Fibroblast of skin of abdomen (primary cell): ENCODE data around the gene RAMP2.
A peak's percentile ranks its signal among the peaks of the same experiment; 100 is the strongest.
"Not testable (repeated sequence)": the region's sequence is repeated elsewhere in the genome, so short reads cannot be mapped to it uniquely, and the experiment has no call there.

Source experiments
- DNase-seq: peaks from one replicate; pipeline ENCODE4 v3.0.0-alpha.2; 2013

RAMP2 gene

GRCh38 chr17:42769964-42770363, 8.9 kb downstream of the RAMP2 start:
- not testable (repeated sequence) for DNase-seq

- no peak for DNase-seq
These were observed 11.9 kb downstream of the RAMP2 start for GRCh38 chr17:42772945-42773289.

DNA sequence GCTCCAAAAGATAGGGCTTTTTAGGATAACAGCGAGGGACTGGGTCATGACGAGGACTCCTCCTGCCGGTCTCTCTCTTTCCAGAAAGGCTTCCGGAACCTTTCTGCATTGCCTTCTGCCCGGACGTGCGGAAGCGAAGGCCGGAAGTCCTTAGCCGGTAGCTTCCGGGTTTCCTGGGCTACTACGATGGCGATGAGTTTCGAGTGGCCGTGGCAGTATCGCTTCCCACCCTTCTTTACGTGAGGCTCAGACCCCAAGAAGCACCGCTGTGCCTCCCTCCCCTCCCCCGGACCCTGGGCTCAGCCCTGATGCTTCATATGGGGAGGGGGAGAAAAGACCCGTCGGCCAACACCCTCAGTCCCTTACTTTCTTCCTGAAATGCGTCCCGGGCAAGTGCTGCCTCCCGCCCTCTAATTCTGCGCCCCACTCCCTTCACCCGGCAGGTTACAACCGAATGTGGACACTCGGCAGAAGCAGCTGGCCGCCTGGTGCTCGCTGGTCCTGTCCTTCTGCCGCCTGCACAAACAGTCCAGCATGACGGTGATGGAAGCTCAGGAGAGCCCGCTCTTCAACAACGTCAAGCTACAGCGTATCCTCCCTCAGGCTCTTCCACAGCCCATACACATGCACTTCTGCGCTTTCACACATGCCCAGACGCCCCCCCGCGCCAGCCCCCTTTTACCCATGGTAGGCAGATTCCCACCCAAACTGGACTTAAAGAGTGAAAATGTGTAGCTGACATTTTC, 12.4 kb downstream of the RAMP2 start, which contains the start of gene VPS25:
Gene VPS25, plus strand, starts transcription at position 160 of the 746 bp plus-strand sequence. Its CDS starts 27 bp downstream, at position 187.
- peak; percentile 84 for DNase-seq

GRCh38 chr17:42774066-42774745, 13.2 kb downstream of the RAMP2 start:
- DNase-seq = peak; percentile 43

- peak; percentile 29 for DNase-seq
These were observed 14.6 kb downstream of the RAMP2 start for GRCh38 chr17:42775534-42776098.

DNA sequence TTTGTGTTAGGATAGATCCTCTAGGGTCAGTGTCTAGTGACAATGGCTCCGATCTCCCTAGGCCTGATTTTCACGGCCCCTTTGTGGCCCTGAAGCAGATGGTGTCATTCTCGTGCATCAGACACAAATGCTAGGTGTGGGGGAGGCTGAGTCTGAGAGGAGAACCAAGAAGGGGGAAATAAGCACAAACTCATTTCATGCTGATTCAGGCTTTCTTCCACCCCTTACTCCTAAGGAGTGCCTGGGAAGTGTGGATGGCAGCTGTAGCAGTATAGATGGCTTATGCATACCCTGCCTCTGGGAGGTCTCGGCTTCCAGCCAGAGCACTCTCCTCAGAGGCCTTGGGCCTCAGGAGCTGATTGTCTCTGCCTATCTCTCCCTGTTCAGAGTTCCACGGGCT, 17.5 kb downstream of the RAMP2 start:
- DNase-seq = no peak

DNA sequence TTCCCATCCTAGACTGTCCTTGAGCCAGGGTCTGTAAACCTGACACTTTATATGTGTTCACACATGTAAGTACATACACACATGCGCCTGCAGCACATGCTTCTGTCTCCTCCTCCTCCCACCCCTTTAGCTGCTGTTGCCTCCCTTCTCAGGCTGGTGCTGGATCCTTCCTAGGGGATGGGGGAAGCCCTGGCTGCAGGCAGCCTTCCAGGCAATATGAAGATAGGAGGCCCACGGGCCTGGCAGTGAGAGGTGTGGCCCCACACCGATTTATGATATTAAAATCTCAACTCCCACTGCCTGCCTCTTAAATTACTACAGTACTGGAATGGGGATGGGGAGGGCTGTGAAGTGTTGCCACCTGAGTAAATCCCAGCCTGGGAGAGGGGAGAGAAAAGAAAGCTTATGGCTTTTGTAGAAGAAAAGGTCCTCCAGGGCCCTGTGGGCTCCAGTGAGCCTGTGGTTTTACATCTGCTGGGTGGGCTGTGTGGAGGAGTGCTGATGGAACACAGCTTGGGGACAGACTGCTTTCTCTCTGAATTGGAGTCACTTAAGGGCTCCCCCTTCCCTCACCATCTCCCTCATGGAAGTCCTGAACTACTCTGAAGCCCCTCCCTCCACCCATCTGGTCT, 18.4 kb downstream of the RAMP2 start:
- DNase-seq = no peak

DNA sequence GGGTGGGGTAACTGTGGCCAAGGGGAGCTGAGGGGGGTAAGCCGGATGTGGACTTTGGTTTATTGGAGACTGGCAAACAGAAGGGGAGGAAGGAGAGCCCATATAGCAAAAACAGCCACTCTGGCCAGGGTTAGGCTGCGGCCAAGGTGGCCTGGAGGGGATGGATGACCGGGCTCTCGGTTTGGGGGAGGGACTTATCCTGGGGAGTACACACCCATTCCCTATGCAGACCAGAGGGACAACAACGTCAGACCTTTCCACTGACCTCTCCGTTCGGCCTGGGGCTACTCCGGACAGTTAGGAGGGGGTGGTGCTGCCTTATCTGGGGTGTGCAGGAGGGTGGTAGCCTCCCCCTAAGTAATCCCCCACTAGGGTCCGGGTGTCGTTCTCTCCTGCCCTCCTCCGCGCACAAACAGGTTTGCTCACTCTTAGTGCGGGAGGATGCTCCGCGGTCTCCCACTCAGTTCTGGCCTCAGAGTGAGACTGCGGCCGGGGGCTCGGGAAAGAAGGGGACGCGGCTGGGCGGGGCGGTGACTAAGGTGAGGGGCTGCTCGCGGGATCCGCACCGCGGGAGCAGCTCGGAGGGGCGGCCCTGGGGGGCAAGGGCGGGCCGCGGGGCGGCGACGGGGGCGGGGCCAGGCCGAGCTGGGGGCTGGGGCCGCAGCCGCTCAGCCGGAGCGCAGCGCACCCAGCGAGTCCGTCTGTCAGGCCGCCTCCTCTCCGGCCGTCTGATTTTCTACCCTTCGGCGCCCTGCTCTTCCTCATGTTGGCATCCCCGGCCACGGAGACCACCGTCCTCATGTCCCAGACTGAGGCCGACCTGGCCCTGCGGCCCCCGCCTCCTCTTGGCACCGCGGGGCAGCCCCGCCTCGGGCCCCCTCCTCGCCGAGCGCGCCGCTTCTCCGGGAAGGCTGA, 19.2 kb downstream of the RAMP2 start, which contains the start of gene WNK4:
Gene WNK4, plus strand, starts transcription at position 675 of the 915 bp plus-strand sequence. Its CDS starts 89 bp downstream, at position 764.
- peak; percentile 56 for DNase-seq

DNA sequence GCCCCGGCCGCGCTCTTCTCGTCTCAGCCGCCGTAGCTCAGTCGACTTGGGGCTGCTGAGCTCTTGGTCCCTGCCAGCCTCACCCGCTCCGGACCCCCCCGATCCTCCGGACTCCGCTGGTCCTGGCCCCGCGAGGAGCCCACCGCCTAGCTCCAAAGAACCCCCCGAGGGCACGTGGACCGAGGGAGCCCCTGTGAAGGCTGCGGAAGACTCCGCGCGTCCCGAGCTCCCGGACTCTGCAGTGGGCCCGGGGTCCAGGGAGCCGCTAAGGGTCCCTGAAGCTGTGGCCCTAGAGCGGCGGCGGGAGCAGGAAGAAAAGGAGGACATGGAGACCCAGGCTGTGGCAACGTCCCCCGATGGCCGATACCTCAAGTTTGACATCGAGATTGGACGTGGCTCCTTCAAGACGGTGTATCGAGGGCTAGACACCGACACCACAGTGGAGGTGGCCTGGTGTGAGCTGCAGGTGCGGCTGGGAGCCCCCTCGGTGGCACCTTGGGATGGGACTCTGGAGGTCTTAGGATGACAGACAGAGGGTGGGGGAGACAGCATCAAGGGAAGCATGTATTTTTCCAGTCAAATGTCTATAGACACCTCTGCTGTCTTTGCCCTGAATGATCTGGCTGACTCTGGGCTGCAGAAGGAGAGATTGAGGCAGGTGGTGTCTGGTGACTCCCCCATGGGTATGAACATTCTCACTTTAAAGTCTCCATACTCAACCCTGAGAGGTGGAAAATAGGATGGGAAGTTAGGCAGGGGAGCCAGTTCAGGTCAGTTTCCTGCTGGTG, 20.0 kb downstream of the RAMP2 start:
- DNase-seq = no peak

DNA sequence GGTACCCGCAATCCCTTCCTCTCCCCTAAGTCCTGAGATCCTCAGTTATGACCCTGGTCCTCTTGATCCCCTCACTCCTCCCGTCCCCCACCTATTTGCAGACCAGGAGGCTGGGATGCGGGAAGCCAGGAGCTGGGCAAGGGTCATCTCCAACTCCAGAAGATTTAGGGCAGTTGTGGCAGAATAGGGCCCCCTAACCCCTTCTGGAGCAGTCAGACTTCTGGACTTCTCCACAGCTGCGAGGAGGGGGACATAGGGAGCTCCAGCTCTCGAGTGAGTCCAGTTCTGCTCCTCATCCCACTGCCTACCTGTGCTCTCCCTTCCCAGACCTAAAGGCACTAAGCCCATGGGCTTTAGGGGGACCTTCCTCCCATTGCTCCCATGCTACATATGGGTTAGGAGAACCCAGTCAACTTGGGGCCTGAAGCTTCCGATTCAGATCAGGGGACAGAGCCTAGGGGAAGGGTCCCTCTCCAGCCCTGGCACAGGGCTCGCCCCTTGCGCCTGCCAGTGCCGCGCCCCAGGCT, 20.7 kb downstream of the RAMP2 start:
- DNase-seq = no peak

- DNase-seq = no peak
These were observed 21.4 kb downstream of the RAMP2 start for GRCh38 chr17:42782166-42783061.

DNA sequence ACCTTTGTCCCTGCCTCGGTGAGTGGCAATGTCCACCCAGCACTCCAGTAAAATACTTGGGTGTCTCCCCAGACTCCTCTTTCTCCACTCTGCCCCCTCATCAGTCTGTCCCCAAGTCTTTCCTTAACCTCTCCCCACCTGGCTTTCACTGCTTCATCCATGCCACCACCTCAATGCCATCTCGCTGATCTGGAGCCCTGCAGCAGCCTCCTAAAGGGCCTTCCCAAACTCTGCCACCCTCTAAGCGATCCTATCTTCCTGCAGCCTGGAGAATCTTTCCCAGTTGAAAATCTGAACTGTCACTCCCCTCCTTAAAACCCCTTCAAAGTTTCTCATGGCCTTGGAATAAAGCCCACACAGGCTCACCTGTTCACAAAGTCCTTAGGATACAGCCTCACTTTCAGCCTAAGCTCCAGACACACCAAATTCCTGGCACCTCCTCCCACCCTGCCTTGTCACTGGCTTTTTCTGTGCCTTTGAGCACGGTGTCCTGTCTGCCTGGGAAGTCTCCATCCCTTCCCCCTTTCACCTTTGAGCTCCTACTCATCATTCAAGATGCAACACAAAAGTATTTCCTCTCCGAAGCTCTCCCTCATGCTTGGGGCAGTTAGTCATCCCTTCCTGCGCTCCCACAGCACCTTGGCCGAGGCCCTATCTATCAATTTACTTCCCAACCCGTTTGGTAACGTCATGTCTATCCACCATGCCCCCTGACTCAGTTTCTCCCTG, 22.2 kb downstream of the RAMP2 start:
- DNase-seq = peak; percentile 81

DNA sequence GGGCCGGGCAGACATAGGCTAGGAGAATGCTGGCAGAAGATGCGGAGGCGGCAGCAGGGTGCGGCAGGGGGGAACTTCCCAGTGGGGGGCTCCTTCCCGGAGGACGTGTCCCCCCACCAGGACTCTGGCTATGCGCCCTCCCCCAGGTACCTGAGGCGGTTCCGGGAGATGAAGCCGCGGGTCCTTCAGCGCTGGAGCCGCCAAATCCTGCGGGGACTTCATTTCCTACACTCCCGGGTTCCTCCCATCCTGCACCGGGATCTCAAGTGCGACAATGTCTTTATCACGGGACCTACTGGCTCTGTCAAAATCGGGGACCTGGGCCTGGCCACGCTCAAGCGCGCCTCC, 22.7 kb downstream of the RAMP2 start:
- no peak for DNase-seq

DNA sequence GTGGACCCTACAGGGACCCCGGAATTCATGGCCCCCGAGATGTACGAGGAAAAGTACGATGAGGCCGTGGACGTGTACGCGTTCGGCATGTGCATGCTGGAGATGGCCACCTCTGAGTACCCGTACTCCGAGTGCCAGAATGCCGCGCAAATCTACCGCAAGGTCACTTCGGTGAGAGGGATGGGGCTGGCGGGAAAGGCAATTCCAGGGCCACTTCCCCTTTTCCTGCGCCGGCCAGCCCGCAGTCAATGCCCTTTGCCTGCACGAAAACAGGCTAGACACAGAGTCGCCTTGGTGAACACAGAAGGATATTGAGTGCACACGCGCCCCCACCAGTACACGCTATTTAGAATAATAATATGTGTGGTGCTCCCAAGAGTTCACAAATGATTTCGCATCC, 23.4 kb downstream of the RAMP2 start:
- no peak for DNase-seq

DNA sequence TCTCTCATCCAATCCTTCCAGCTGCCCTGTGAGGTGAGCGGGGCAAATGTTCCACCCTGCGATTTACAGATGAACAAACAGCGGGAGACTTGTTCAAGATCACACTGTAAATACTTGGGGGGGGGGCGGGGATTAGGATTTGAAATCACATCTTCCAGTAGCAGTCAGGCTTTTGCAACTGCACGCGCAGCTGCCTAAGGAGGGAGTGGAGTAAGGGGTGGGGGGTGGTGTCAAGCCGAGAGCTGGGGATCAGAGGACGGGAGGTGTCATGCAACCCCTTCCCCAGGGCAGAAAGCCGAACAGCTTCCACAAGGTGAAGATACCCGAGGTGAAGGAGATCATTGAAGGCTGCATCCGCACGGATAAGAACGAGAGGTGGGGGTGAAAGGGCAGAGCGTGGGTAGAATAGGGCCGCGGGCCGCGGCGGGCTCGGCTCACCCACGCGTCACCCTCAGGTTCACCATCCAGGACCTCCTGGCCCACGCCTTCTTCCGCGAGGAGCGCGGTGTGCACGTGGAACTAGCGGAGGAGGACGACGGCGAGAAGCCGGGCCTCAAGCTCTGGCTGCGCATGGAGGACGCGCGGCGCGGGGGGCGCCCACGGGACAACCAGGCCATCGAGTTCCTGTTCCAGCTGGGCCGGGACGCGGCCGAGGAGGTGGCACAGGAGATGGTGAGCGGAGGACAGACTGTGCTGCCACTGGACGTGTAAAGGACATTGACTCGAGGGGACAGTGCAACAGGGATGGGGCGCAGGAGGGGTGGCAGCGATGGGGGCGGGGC, 24.0 kb downstream of the RAMP2 start:
- no peak for DNase-seq

DNA sequence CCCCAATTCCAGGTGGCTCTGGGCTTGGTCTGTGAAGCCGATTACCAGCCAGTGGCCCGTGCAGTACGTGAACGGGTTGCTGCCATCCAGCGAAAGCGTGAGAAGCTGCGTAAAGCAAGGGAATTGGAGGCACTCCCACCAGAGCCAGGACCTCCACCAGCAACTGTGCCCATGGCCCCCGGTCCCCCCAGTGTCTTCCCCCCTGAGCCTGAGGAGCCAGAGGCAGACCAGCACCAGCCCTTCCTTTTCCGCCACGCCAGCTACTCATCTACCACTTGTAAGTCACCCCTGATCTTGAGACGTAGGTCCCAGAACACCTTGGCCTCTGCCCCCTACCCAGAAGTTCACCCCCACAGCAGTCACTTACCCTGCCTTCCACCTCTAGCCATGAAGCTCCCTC, 26.2 kb downstream of the RAMP2 start:
- no peak for DNase-seq

GRCh38 chr17:42791948-42792347, 30.9 kb downstream of the RAMP2 start:
- no peak for DNase-seq

- DNase-seq = no peak
These were observed 31.5 kb downstream of the RAMP2 start for GRCh38 chr17:42792545-42792944.

DNA sequence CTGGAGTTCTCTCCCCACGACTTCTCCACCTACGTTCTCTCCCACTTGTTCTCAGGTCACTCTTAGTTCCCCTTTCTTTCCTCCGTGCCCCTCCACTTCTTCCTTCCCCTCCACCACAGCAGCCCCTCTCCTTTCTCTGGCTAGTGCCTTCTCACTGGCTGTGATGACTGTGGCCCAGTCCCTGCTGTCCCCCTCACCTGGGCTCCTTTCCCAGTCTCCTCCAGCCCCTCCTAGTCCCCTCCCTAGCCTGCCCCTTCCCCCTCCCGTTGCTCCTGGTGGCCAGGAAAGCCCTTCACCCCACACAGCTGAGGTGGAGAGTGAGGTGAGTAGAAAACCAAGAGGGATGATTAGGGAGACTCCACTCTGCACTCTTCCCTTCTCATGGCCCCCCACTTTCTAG, 34.0 kb downstream of the RAMP2 start:
- DNase-seq = no peak
